GM12874 (cell line): Measurements from ENCODE around the gene LIN28B.
A peak's percentile ranks its signal among the peaks of the same experiment; 100 is the strongest.

Experiments used
- CTCF ChIP-seq: IDR thresholded peaks from 2 replicates; pipeline ENCODE4 v1.5.1; 2011; ENCODE audit warnings: low read depth, mild to moderate bottlenecking, control low read depth, low read length, moderate library complexity; ENCODE audit not compliant: insufficient read depth

LIN28B gene

GRCh38 chr6:105066836-105067235 is 109.9 kb downstream of the LIN28B start:
- TF ChIP-seq CTCF = no peak

GRCh38 chr6:105067329-105067728 is 110.4 kb downstream of the LIN28B start:
- no peak for TF ChIP-seq CTCF

- no peak for TF ChIP-seq CTCF
Observed at GRCh38 chr6:105068407-105068806, 111.5 kb downstream of the LIN28B start.

- TF ChIP-seq CTCF = no peak
Observed at GRCh38 chr6:105069821-105070445, 113.0 kb downstream of the LIN28B start.

- no peak for TF ChIP-seq CTCF
Observed at GRCh38 chr6:105072798-105073199, 115.9 kb downstream of the LIN28B start.

- TF ChIP-seq CTCF = no peak
Observed at GRCh38 chr6:105075210-105075609, 118.3 kb downstream of the LIN28B start.

GRCh38 chr6:105077596-105078385 is 120.9 kb downstream of the LIN28B start:
- TF ChIP-seq CTCF = peak; percentile 9; the same call in 1 of the 2 replicates
